HS-5 (cell line): ENCODE data around the gene CTNNA3.
"Not testable (repeated sequence)": the region's sequence is repeated elsewhere in the genome, so short reads cannot be mapped to it uniquely, and the experiment has no call there.

Experiments
- DNase-seq: peaks from one replicate; pipeline ENCODE4 v3.0.0-alpha.2; 2012; ENCODE audit warnings: low read depth

The CTNNA3 gene

DNA sequence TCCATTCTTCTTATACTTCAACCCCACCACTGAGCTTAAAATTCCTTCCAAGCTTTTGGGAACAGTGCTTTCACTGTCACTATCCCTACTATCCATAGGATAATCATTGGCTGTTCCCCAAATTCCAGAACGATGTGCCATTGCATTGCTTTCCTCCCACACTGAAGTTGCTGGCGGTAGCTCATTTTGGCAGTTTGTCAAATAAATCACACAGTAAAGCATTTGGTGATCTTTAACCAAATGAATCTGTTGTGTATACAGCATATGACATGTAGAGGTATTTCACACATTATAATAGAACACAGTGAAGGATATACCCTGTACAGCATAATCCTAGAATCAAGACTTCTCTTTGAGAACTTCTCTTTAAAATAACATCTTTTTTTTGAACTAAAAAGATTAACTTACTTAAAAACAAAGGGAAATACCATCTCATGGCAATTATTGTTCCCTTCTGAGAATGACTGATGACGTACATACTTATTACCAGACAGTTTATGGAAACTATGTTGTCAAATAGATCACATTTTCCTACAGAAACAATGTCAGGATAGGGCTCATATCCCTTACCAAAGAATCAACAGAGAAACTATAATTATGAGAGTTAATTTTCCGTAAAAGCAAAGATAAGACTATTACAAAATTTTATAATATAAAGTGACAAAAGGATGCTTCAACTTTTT, 93.6 kb downstream of the CTNNA3 start:
- peak; percentile 86 for DNase-seq

- no peak for DNase-seq
Measured at GRCh38 chr10:67599597-67599996, 96.4 kb downstream of the CTNNA3 start.

- DNase-seq: no peak
Measured at GRCh38 chr10:67596641-67597040, 99.4 kb downstream of the CTNNA3 start.

- no peak for DNase-seq
Measured at GRCh38 chr10:67587771-67588170, 108.2 kb downstream of the CTNNA3 start.

DNA sequence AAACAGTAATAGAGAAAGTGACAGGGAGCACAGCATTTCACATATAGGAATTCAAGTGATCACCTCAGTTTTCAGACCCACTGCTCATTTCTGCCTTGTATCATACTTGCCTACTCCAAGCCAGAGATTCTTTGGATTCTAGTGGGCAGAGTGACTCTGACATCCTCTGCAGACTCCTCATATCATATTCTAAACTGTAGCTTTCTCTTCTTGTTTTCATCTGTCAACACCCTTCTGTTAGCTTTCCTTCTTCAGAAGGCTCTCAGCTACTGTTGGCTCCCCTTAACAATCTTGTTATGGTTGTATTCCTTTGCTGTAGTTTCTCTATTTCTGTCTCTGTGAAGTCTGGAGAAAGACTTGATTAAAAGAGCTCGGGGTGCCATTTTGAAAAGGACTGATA, 120.5 kb downstream of the CTNNA3 start:
- no peak for DNase-seq

GRCh38 chr10:67573484-67573883, 122.5 kb downstream of the CTNNA3 start:
- no peak for DNase-seq

DNA sequence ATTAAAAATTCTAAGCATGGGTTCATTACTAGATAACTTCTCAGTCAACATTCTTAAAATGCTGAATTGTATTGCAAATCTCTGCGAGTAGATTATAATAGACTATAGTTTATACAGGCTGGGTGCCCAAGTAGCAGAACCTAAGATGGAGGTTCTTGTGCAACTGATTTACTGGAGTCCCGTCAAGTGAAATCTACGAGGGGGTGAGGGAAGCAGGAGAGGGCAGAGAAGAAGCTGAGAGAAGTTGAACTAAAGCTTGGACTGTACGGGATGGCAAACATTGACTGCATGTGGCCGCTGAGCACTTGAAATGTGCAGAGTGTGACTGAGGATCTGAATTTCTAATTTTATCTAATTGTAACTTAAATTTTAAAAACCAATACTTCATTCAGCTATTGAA, 124.5 kb downstream of the CTNNA3 start:
- DNase-seq: no peak

DNA sequence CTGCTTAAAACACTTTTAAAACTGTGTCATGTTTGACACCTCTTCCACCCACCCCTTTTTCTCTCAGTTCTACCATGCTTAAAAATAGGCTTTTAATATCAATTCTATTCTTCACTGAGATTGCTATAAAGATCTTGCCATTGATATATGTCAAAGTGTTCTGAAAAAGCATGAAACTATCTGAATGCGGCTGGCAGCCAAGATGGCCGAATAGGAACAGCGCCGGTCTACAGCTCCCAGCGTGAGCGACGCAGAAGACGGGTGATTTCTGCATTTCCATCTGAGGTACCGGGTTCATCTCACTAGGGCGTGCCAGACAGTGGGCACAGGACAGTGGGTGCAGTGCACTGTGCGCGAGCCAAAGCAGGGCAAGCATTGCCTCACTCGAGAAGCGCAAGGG, 137.7 kb downstream of the CTNNA3 start:
- DNase-seq: not testable (repeated sequence)

DNA sequence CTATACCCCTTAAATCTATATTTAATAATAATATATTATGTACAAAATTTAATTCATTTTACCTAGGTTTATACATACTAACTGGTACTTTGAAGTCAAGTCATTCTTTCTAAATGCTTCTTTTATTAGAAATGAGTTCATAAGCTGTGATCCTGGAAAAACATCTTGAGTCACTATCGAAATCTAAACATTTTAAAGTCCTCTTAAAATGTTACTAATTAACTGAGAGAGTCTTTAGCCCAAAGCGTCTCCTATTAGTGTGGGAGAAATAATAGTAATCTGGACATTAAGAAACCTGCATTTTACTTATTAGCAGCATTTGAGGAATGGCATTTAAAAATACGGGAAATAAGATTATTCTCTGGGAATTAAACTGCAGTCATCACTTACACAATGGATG, 142.7 kb downstream of the CTNNA3 start:
- DNase-seq: no peak

DNA sequence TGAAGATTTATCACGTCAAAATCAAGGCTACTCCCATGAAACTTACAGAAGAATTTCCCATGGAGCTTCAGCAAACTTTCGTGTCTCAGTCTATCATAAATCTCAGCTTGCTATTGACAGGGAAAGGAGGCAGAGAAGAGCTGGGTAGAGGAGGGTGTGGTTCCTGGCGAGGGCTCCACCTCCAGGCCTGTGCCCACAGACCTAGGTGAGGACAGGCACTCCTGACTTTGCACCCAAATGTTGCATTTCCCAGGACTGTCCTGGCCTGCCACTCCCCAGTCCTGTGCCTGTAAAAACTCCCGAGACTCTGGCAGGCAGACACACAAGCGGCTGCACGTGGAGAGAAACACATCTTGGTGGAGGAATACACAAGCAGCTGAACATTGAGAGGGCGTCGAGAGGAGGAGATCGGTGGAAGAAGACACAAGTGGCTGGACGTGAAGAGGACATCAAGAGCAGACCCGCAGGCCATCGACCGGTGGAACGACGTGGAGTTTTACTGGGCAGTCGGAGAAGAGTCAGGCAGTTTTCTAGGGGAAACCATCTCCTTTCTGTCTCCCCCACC, 145.1 kb downstream of the CTNNA3 start:
- DNase-seq: no peak

DNA sequence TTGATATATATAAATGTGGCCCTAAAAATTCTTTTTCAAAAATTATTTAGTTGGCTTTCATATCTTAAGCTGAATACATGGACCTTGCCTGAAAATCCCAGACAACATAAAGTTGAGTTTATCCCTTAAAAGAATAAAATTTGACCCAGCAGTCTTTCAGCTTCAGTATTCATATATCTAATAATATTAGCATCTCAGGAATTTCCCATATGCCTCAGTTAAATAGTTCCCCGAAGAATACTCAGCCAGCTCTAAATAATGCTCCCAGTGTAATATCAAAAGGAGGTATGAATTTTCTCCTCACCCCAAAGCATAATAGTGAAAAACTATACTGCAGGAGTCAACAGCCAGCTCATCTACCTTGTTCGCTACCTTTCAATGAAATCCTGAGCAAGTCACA, 145.9 kb downstream of the CTNNA3 start:
- no peak for DNase-seq

GRCh38 chr10:67549390-67549789, 146.6 kb downstream of the CTNNA3 start:
- DNase-seq: no peak

DNA sequence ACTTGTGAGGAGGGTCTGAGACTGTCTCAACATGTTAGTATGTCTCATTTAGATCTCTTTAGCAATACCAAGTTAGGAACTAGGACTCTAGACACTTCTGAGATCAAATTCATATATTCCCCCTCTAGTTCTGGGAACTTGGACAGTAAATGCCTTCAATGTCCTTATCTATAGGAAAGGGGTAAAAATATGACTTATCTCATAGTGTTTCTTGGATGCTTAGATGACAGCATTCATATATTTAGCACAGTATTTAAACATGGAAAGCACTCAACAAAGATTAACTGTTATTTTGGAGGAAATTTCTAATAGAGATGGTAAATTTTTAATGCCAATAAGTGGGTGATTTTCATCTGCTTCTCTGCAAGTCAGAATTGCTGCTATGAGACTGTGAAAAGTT, 154.6 kb downstream of the CTNNA3 start:
- DNase-seq: no peak

GRCh38 chr10:67539312-67539711, 156.7 kb downstream of the CTNNA3 start:
- DNase-seq: no peak

DNA sequence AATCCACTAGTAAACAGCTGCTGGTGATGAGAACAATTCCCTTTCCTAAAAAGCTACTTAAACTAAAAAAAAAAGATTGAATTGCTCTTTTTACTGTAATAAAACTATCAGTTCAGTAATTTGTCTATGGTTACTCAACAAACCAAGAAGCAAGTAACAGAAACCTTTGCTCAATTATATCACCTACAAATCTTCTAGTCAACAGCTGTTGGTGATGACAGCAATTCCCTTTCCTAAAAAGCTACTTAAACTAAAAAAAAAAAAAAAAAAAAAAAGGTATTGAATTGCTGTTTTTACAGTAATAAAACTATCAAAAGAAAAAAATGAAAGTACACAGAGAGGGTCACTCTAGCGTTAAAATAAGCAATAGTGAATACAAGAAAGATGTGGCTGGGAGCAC, 158.1 kb downstream of the CTNNA3 start:
- DNase-seq: no peak

DNA sequence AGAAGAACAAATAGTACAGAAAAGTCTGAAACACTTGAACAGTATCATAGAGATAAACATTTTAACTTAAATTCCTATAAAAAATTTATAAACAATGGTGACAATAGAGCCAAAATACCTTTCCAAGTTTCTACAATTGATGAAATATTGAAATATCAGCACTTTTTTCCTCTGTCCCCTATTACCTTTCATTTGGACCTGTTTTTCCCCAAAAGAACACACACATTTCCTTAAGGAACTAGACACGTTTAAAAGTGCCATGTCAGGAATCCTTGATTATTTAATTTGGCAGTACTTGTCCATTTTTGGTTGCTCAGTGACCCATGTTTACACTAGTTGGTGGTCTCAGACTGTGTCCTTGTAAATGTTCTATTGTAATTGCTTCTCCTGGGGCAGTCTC, 162.6 kb downstream of the CTNNA3 start:
- DNase-seq: no peak

DNA sequence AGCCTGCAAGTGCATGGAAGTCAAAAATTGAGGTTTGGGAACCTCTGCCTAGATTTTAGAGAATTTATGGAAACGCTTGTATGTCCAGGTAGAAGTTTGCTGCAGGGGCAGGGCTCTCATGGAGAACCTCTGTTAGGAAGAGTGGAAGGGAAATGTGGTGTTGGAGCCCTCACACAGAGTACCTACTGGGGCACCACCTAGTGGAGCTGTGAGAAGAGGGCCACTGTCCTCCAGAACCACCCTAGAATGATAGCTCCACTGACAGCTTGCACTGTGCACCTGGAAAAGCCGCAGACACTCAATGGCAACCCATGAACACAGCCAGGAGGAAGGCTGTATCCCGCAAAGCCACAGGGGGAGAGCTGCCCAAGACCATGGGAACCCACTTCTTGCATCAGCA, 165.0 kb downstream of the CTNNA3 start:
- DNase-seq: not testable (repeated sequence)

DNA sequence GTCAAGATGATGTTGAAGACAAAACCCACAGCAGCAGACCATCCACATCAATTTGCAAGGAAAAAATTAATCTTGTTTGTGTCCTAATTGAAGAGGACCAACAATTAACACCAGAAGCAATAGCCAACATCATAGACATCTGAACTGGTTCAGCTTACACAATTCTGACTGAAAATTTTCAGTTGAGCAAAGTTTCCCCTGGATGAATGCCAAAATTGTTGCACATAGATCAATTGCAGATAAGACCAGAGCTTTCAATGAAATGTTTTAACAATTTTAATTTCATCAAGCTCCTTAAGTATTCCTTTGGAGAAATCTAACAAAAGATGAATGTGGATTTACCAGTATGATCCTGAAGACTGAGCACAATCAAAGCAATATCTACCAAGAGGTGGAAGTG, 168.6 kb downstream of the CTNNA3 start:
- no peak for DNase-seq

DNA sequence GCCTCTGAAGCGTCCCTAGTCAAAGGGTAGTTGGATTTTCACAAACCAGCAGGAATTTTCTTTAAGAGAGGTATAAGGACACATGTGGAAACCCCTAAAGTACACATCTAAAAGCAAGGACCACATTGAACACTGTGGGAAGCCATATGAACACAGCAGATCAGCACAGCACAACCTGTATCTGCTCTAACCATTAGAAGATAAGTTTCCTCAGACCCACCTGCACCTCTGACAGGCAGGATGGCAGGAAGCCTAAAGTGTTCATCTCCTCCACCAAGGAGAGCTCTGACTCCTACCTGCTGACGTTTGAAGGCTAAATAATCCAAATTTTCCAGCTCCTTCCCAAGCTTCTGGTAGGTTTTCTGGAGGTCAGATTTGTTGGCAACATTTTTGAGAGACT, 174.4 kb downstream of the CTNNA3 start:
- DNase-seq: no peak

- DNase-seq: peak; percentile 32
Measured at GRCh38 chr10:67520924-67521520, 175.0 kb downstream of the CTNNA3 start.

DNA sequence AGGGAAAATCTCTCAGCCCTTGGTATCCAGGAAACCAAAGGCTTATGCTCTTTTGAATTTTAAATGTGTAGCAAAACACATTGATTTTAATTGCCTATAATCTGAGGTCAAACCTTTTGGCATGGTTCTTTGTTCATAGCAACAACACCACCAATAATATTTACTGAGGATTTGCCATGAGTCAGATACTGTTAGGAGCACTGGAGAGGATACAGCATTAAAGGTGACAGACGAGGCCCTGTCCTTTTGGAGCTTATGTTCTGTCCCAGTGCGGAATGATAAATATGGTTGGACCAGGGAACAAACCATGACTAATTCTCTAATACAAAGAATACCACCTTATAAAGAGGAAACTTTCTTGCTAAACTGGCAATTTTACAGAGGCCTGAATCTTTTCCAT, 176.6 kb downstream of the CTNNA3 start:
- no peak for DNase-seq

DNA sequence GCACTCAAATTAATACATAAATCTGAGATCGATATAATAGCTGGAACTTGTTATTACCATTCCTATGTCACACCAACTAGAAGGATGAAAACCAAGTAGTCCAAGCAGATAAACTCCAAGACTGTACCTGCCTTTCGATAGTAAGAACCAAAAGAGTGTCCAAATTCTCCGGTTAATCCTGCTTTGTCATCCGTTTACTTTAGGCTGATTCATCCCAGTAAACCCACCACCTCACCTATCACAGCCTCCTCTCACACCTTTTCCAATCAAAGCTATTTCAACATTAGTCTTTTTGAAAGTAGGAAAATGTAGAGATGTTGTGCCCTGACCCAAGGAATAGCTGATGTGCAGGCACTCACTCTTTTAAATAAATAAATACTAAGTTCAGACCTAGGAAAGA, 177.2 kb downstream of the CTNNA3 start:
- DNase-seq: no peak

DNA sequence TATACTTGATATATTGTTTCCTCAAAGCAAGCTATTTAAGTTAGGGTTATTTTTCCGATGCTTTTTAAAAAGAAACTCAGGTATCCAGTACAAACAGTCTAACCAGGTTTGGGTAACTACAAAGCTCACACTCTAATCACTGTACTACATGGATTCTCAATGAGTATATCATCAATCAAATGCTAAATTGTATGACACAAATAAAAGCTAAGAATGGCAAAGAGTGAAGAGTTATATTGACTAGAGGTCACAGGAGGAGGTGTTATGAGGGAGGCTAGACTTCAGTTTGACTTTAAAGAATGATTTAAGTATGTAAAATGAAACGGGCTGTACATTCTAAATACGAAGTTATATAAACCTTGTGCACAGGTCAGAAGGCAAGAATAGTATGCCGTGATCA, 178.0 kb downstream of the CTNNA3 start:
- DNase-seq: no peak

DNA sequence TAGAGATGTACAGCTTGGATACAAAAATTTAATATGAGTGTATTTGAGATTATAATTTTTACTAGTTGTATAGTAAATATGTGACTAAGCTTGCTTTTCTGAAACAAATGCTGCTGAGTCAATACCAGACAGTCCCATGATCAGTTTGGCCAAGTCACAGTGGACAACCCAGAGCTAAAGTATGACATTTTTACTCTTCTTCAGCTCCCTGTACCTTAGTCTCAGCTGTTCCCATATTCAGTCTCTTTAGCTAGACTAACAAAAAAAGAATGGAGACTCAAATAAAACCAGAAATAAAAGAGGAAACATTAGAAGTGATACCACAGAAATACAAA, 189.3 kb downstream of the CTNNA3 start:
- DNase-seq: no peak
